Measurements from ENCODE around the gene PCA3. TPM values are rescaled to one million over a fixed set of nuclear protein-coding genes. Genes with fewer than 3 reads are reported as not detected.

PCA3 gene
- total and polyA plus RNA-seq, 9 of the 15 experiments (the other 6 are each of a cell fraction or from before 2014, with no cell fraction given): not detected

DNA sequence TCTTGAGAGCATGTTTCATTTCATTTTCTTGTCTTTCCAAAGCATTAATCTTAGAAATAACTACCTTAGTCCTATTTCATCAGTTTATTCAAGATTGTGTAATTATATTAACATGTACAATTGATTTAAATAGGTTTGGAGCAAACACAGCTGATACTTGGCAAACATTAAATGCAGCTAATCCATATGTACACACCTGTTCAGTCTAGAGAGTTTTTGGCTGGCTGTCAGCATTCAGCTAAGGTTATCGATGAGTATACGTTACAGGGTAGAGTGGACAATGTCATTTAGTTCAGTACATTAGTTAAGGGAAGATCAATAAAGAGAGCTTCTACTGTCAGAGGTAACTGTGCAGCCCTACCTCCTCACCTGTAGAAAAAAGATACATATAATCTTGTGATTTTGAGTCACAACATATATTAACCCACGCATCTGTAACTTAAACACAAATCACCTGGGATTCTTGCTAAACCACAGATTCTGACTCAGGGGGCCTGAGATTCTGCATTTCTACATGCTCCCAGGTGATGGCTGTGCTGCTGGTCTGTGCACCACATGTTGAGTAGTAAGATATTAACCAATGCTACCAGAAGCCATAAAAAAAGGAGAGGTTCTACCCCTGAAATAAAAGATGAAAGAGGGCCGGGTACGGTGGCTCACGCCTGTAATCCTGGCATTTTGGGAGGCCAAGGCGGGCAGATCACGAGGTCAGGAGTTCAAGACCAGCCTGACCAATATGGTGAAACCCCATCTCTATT, 34.1 kb upstream of the PCA3 start (continued):
- TF ChIP-seq, protein P1, sequence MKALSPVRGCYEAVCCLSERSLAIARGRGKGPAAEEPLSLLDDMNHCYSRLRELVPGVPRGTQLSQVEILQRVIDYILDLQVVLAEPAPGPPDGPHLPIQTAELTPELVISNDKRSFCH (CRISPR knock-in tag; IDR thresholded peaks at IDR 0.05): no peak
- TF ChIP-seq, protein P1 (tag; IDR thresholded peaks at IDR 0.05): no peak
- TF ChIP-seq, protein P2, sequence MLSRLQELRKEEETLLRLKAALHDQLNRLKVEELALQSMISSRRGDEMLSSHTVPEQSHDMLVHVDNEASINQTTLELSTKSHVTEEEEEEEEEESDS (CRISPR knock-in tag; IDR thresholded peaks at IDR 0.05): no peak

DNA sequence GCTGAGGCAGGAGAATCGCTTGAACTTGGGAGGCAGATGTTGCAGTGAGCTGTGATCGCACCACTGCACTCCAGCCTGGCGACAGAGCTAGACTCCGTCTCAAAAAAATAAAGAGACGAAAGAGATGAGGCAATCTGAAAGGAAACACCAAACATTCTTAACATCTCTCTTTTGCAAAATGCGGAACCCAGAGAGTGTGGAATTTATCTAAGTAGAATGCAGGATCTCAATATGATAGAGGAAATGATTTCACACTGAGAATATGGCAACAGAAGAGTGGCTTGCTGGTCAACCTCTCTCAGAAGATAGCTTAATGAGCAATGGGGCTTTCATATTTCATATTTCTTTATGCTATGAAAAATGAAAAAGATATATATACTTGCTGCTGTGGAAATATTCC, 33.4 kb upstream of the PCA3 start:
- no peaks in the 10 kb centered on the region for H3K36me3 ChIP-seq (ENCODE audit: control insufficient read depth, insufficient read depth, low read length)
- H3K4me1 ChIP-seq (replicated peaks in 1 of 2; ENCODE audit: control insufficient read depth in 2 of 2, insufficient read depth in 2 of 2, low read length in 2 of 2): no peaks in the 10 kb centered on the region
- H2AFZ ChIP-seq (ENCODE audit: low read depth, low read length): no peak overlapping the region
- no peaks in the 10 kb centered on the region for H3K9me3 ChIP-seq (replicated peaks; ENCODE audit: control insufficient read depth, insufficient read depth, low read depth, low read length)
- H3K27ac ChIP-seq (ENCODE audit: extremely low read depth, low read depth, low read length): no peak overlapping the region
- H3K79me2 ChIP-seq (ENCODE audit: control insufficient read depth, insufficient read depth, low read length): no peaks in the 10 kb centered on the region
- no peak overlapping the region for H3K4me3 ChIP-seq
- in situ Hi-C loops (cut with MboI) (no loop called here), intact Hi-C loops (cut with micrococcal nuclease) (no loop called here)
- H4K20me1 ChIP-seq (replicated peaks; ENCODE audit: control insufficient read depth, insufficient read depth, low read length): no peaks in the 10 kb centered on the region
- ChIA-PET CTCF (ENCODE audit: low intra/inter-chr PET ratio) (no interaction called here), POLR2A (no interaction called here)
- BruUV-seq (replicated peaks): no TSS peak
- H3K9me1 ChIP-seq (ENCODE audit: control insufficient read depth, insufficient read depth, low read length): no peaks in the 10 kb centered on the region
- no peak overlapping the region for H3K9ac ChIP-seq (ENCODE audit: insufficient read depth in 1 of 2, low read depth in 2 of 2, low read length in 2 of 2)
- no peak for ATAC-seq
- 5% methylated on average over 6 of the region's 6 CpGs for WGBS (ENCODE audit: insufficient coverage, low coverage, missing lambda C conversion rate)
- H3K4me2 ChIP-seq (ENCODE audit: insufficient read depth, low read length): no peak overlapping the region
- DNase-seq (ENCODE audit: extremely low read depth in 1 of 4, low spot score in 3 of 4): no peak
- FAIRE-seq: no peak
- H3K27me3 ChIP-seq (ENCODE audit: control insufficient read depth in 2 of 2, insufficient read depth in 2 of 2, low read length in 2 of 2): no peaks in the 10 kb centered on the region; a peak in 1 of 5 replicates
- TF ChIP-seq ILF3 (IDR thresholded peaks at IDR 0.05; ENCODE audit: borderline replicate concordance) (no peak), TRIM28 (IDR thresholded peaks at IDR 0.05) (no peak), MCM5 (IDR thresholded peaks at IDR 0.05; ENCODE audit: low read depth) (no peak), SMARCE1 (IDR thresholded peaks at IDR 0.05) (no peak), CREB1 (IDR thresholded peaks at IDR 0.05) (no peak), CREB1 (CRISPR knock-in tag; IDR thresholded peaks at IDR 0.05) (no peak), ARNT (IDR thresholded peaks at IDR 0.05) (no peak), KLF6 (CRISPR knock-in tag; IDR thresholded peaks at IDR 0.05; ENCODE audit: borderline replicate concordance) (no peak), ZFX (CRISPR knock-in tag; IDR thresholded peaks at IDR 0.05) (no peak), PURB (CRISPR knock-in tag; IDR thresholded peaks at IDR 0.05; ENCODE audit: low read depth) (no peak), TAF1 (IDR thresholded peaks at IDR 0.05; ENCODE audit: control insufficient read depth, extremely low read depth, insufficient read depth, low read length, severe bottlenecking) (no peak)
- TF ChIP-seq, protein P3, sequence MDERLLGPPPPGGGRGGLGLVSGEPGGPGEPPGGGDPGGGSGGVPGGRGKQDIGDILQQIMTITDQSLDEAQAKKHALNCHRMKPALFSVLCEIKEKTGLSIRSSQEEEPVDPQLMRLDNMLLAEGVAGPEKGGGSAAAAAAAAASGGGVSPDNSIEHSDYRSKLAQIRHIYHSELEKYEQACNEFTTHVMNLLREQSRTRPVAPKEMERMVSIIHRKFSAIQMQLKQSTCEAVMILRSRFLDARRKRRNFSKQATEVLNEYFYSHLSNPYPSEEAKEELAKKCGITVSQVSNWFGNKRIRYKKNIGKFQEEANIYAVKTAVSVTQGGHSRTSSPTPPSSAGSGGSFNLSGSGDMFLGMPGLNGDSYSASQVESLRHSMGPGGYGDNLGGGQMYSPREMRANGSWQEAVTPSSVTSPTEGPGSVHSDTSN (CRISPR knock-in tag; IDR thresholded peaks at IDR 0.05; ENCODE audit: low read depth): no peak
- TF ChIP-seq, protein P3 (tag; conservative IDR thresholded peaks at IDR 0.05; ENCODE audit: low read depth): no peak
- TF ChIP-seq, protein P4, sequence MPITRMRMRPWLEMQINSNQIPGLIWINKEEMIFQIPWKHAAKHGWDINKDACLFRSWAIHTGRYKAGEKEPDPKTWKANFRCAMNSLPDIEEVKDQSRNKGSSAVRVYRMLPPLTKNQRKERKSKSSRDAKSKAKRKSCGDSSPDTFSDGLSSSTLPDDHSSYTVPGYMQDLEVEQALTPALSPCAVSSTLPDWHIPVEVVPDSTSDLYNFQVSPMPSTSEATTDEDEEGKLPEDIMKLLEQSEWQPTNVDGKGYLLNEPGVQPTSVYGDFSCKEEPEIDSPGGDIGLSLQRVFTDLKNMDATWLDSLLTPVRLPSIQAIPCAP (CRISPR knock-in tag; IDR thresholded peaks at IDR 0.05; ENCODE audit: borderline replicate concordance): no peak
